HG03565 (cell line): Measurements from ENCODE around the gene VEPH1.

Source experiments
- ATAC-seq: cut with Tn5 transposase; IDR thresholded peaks from one replicate; pipeline ENCODE4 v1.9.1; 2021; ENCODE audit warnings: mild to moderate bottlenecking, moderate library complexity; ENCODE audit not compliant: unreplicated experiment

VEPH1 gene

DNA sequence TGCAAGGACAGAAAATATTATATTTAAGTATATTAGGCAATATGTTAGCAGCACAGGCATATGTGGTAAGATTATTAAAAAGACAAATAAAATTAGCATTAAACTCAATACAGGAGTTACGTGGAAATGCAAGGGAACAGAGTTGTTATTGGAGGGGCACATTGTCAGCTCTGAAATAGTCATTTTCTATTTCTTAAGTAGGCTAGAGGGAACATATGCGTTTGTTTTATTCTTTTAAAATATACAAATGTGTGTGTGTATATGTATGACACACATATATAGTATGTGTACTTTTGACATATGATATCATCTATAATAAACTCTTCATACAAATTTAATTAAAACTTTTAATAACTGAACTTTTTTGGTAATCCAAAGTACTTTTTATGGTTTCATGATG lies 22.8 kb upstream of the VEPH1 start:
- ATAC-seq: no peak

DNA sequence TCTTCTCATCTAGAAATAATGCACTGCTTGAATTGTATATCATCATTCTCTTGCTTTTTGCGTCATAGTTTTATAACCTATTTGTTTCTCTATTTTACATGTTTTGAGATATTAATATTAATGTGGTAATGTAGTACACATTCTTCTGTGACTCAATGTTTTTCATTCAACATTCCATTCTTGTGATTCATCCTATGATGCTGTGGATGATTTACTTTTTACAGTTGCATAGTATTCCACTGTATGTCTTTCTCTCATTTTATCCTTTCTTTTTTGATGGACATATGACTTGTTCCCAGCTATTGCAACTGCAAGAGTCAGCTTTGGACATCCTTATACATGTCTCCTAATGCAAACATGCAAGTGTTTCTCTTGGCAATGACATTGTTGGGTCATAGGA lies 20.6 kb upstream of the VEPH1 start:
- no peak for ATAC-seq

GRCh38 chr3:157522648-157523047 lies 19.4 kb upstream of the VEPH1 start:
- no peak for ATAC-seq

- ATAC-seq: no peak
Measured at GRCh38 chr3:157520485-157521150, 17.4 kb upstream of the VEPH1 start.

DNA sequence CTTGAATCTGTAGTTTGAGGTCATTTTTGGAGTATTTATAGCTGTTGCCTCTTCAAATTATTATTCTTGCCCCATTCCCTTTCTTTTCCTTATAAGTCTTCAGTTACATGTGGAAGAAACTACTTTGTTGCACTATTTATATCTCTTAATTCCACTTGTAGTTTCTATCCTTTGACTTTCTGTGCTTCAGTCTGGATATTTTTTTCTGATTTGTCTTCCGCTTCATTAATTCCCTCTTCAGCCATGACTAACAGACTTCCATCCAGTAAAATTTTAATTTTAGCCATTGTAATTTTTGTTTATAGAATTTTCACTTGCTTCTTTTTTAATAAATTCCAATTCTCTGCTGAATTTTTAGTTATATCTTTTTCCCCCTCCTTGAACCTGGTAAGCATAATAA lies 15.7 kb upstream of the VEPH1 start:
- no peak for ATAC-seq

DNA sequence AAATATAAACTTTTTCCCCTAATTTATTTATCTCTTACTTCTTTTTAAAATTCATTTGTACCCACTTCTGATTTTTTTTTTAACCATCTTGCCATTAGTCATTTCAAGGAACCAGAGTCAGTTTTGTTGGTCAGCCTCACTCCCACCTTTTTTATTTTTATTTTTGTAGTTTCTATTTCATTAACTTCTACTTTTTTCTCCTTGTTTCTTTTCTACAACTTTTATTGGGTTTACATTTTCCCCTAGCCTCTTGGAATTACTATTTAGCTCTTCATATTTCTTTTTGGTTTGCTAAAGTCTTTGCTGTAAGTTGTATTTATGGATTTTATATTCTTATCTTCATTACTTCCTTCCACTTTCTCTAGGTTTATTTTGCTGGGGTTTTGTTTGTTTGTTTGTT lies 13.7 kb upstream of the VEPH1 start:
- no peak for ATAC-seq

GRCh38 chr3:157515398-157515797 lies 12.2 kb upstream of the VEPH1 start:
- no peak for ATAC-seq

DNA sequence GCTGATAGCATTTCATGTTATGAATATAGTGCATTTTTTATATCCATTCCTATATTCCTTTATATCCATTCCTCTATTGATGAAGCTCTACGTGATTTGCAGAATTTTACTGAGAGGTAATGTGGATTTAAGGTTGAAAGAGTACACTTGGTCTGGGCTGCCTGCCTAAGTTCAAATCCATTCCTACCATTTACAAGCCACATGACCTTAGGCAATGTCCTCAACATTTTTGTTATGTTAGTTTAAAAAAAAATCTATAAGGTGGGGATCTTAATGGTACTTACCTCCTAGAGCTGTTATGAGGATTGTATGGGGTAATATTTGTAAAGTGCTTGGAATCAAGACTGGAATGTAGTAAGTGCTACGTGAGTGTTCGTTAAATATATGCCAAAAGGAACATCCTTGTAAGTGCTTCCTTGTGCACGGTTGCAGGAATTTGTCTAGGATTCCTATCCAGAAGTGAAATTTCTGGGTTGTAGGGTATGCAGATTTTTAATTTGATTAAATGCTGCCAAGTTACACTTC lies 11.2 kb upstream of the VEPH1 start:
- ATAC-seq: no peak

DNA sequence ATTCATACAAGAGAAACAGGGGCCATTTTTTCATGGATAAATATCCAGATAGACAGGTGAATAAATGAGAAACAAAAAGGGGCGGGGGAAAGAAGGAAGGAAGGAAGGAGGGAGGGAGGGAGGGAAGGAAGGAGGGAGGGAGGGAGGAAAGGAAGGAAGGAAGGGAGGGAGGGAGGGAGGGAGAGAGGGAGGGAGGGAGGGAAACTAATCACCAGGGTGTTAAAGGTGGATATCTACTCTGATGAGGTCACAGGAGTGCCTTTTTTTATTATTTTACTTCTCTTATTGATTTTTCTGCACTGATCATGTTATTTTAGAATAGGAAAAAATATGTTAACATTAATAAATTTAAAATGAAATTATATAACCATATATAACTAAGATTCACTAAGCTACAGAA lies 10.4 kb upstream of the VEPH1 start:
- ATAC-seq: no peak

GRCh38 chr3:157512534-157512933 lies 9.3 kb upstream of the VEPH1 start:
- ATAC-seq: no peak

DNA sequence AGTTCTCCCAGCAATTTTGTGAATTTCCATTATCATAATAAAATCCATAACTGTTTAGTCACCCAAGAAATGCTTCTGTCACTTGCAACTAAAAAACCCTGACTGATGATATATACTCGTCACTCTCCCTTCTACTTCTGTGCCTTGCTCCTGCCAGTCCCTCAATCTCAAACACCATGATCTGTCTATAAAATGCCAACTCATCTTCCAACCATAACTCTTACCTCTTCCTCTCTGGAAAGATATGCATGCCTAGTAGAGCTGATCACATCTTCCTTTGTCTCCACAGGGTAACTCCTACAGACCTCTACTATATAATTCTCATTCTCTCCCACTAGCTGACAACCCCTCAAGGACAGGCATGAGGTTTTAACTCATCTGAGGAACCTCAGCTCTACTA lies 5.2 kb upstream of the VEPH1 start:
- ATAC-seq: no peak

DNA sequence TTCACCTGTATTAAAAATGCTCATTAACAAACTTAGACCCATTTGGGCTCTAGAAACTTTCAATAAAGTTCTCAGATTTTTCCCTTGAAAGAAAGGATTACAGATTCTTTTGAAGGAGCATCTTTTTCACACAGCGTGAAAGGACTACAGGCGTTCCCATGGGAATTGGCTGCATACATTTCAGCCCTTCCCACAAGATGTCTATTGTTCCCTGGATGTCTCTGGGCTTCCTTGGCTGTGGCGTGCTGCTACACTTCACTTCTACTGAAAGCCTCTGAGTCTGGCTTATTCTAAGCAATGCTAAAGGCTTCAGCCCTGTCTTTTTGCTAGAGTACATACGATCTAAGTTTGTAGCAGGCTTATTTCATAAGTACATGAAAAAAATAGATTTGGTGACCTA lies 1.4 kb downstream of the VEPH1 start:
- ATAC-seq: no peak

DNA sequence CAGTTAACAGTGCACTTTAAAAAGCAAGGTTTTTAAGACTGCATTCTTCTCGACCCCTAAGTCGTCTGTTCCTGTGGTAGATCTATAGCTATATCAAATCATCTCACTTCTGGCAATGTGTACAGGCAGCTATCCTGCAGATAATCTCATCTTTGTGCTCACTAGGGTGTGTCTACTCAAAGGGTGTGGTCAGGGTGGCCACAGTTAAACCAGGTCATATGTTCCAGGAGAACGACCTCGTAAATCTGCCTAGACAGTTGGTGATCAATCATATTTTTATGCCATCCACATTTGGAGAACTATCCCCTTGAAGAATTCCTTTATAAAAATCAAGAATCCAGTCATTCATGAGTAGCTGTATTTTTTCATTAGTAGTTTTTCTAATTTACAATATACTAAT lies 3.0 kb downstream of the VEPH1 start:
- no peak for ATAC-seq

- ATAC-seq: no peak
Measured at GRCh38 chr3:157499342-157499963, 3.8 kb downstream of the VEPH1 start.

GRCh38 chr3:157498371-157498770 lies 4.8 kb downstream of the VEPH1 start:
- no peak for ATAC-seq

DNA sequence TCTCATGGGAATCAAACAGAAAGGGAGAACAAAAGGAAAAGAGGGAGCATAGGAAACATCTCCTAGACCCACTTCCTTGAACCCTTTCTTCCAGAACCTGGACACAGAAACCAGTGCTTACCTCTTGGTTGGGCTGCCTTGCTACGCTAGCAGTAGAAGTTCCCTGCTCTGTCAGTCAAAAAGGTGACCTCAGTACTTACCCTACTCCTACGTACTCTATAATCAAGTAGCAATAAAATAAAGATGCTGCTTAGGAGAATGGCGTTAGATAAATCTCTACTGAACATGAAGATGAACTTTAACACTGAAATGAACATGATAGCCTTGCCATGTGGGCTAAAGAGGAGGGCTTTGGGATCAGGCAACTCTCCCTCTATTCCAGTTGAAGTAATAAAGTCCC lies 7.4 kb downstream of the VEPH1 start:
- no peak for ATAC-seq

DNA sequence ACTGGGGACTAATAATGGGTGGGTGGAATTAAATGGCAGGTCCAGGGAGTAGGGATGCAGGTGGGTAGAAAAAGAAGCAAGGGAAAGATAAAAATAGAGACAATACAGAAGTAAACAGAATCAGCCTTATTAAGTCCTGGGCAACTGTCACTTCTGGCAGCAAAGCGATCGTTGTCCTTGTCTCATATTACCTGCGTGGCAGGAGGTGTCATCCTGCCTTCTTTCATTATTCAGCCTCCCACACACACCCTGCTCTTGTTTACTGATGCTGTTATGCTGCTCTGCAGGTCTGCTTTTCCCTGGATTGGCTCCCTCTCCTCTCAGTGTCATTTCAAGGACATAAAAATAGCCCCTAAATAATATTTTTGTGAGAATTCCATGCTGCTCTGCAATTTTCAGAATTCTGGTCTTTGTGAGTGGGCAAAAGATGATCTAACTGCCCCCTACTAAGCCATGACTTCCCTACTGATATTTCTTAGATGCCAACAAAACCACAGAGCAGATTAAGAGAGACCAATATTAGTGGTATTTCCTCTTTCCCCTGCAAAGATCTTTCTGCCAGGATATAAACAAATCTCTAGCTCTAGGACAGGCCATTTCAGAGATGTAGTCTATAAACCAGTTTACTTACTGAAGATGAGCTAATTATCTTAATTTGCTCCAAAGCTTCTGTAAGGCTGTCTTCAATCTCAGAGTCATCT lies 8.5 kb downstream of the VEPH1 start:
- no peak for ATAC-seq

DNA sequence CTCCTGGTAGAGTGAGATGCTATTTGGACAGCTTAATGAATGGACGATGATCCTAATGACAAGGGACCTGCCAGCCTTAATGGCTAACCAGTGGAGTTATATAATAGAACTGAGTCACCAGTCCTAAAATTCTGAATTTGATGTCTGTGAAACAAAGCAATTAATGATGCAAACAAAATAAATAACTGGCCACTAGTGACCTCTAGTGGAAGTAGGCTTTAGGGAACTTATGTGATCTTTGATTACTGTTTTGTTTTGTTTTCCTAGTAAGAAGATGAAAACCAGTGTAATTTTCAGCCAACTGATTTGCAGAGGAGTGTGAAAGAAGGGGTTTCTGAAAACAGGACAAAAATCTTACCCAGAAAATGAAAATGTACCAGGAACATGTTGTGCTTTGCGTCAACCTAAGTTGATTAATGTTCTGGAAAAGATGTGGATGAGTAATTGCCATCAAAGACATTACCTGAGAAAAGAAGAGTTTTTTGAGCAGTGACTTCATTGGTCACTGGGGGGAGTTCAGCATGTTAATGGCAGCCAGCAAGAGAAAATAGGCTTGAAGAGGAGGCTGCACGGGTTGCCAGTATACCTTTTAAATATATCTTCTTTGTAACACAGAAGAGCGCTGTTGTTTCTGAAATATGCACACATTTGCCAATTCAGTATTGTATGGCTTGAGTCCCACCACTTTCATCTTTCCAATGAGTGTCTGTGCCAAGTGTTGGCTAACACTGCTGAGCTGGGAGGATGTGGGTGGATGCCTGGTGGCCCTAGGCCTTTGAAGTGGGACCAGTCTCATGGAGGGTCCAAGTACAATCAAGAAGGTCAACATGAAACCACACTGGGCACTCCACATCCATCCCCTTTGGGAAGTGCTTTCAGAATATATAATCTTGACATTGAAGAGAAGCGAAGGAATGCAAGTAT lies 9.3 kb downstream of the VEPH1 start:
- ATAC-seq: no peak

- ATAC-seq: no peak
Measured at GRCh38 chr3:157491136-157491535, 12.1 kb downstream of the VEPH1 start.

GRCh38 chr3:157488144-157488543 lies 15.1 kb downstream of the VEPH1 start:
- ATAC-seq: no peak

DNA sequence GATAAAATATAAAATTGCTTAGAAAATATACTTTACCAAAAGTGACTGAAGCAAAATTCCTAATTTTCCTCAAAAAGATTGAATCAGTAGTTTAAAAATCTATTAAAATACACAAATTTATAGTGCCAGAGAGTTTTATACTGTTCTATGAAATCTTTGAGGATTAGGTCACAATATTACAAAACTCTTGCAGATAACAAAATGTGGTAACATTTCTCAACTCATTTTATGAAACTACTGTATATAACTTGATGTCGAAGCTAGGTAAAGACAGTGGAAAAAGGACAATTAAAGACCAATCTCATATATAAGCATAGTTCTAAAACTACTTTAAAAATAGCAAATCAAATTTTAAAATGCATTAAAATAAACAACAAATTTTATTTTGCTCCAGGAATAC lies 15.9 kb downstream of the VEPH1 start:
- no peak for ATAC-seq
